HepG2 (cell line): ENCODE data around the gene TRIM66. TPM values are rescaled to one million over a fixed set of nuclear protein-coding genes. Genes with fewer than 3 reads are reported as not detected.

Experiments
- ATAC-seq: fragments of 200-7000 bp; cut with Tn5 transposase; 3 replicates; pipeline ENCODE4 v1.9.1; 2020; ENCODE audit warnings: mild to moderate bottlenecking, moderate library complexity
- BruUV-seq: library from RNA; stranded (reverse); fragments of 400-500 nt; replicated peaks from 2 replicates; lab custom pipeline; 2021; lab: Mats Ljungman, UMichigan
- CTCF ChIA-PET: fragments of 300-600 bp; formaldehyde crosslinking; extraction: SDS; loops from one replicate; lab custom pipeline; 2021; ENCODE audit warnings: low total read pairs, inconsistent platforms, low intra/inter-chr PET ratio; lab: Yijun Ruan, JAX
- POLR2A ChIA-PET: fragments of 350-600 bp; sonication (Branson Sonifier 250); formaldehyde crosslinking; loops from one replicate; lab custom pipeline; 2020; ENCODE audit warnings: antibody characterized with exemption, inconsistent platforms; lab: Yijun Ruan, JAX
- DNase-seq: peaks from one replicate; pipeline ENCODE4 v3.0.0-alpha.2; 2015; ENCODE audit warnings: low spot score
- FAIRE-seq: peaks from 3 replicates; lab custom pipeline; 2011; peaks lifted over from hg19 to GRCh38; lab: Jason Lieb, UNC
- H2AFZ ChIP-seq: one replicate; pipeline ENCODE4 v1.6.1; 2011; ENCODE audit warnings: low read length, inconsistent platforms
- H3K27ac ChIP-seq: fragments of 300-600 bp; 3 replicates; pipeline ENCODE4 v1.8.0; 2011; ENCODE audit warnings: mixed run types, mild to moderate bottlenecking, mixed read lengths, low read length, inconsistent platforms; ENCODE audit not compliant: insufficient read depth; ENCODE audit errors: extremely low read length
- H3K27me3 ChIP-seq, 2 experiments: fragments of 200-600 bp in 1 of 2; 2 replicates in 1 of 2; 3 replicates in 1 of 2; pipeline versions ENCODE4 v1.6.0 to v1.8.0; 2011; ENCODE audit warnings: low read length in 2 of 2, mild to moderate bottlenecking in 2 of 2, moderate library complexity in 2 of 2, inconsistent platforms in 1 of 2; ENCODE audit not compliant: insufficient read depth in 2 of 2, control insufficient read depth in 1 of 2
- H3K36me3 ChIP-seq, 2 experiments: fragments of 200-600 bp in 1 of 2; replicated peaks in 1 of 2; 2 replicates in 1 of 2; 3 replicates in 1 of 2; pipeline versions ENCODE4 v1.5.1 to v1.8.0; 2011; ENCODE audit warnings: low read length in 2 of 2, inconsistent platforms in 1 of 2; ENCODE audit not compliant: insufficient read depth in 2 of 2, control insufficient read depth in 1 of 2
- H3K4me1 ChIP-seq: 2 replicates; pipeline ENCODE4 v1.5.1; 2012; ENCODE audit warnings: low read length, inconsistent platforms; ENCODE audit not compliant: insufficient read depth
- H3K4me2 ChIP-seq: 2 replicates; pipeline ENCODE4 v1.6.0; 2011; ENCODE audit warnings: low read depth, low read length, inconsistent platforms
- H3K4me3 ChIP-seq, 3 experiments: fragments of 200-600 bp in 1 of 3; sonication (generic), shearing (Covaris generic) in 1 of 3; replicated peaks in 1 of 3; 2 replicates each; pipeline ENCODE4 v1.5.1; 2011 to 2016; ENCODE audit warnings: low read length in 3 of 3, inconsistent platforms in 2 of 3, low read depth in 2 of 3, mild to moderate bottlenecking in 2 of 3, control low read depth in 1 of 3, mixed read lengths in 1 of 3; ENCODE audit not compliant: insufficient read depth in 1 of 3
- H3K79me2 ChIP-seq: one replicate; pipeline ENCODE4 v1.6.1; 2011; ENCODE audit warnings: low read length, inconsistent platforms; ENCODE audit not compliant: insufficient read depth
- H3K9ac ChIP-seq: 2 replicates; pipeline ENCODE4 v1.6.0; 2011; ENCODE audit warnings: mild to moderate bottlenecking, low read depth, low read length, inconsistent platforms; ENCODE audit not compliant: insufficient read depth
- H3K9me3 ChIP-seq: 2 replicates; pipeline ENCODE4 v1.5.1; 2012; ENCODE audit warnings: mild to moderate bottlenecking, low read length
- H4K20me1 ChIP-seq: 2 replicates; pipeline ENCODE4 v1.6.0; 2011; ENCODE audit warnings: inconsistent platforms, mild to moderate bottlenecking, low read length, moderate library complexity; ENCODE audit not compliant: insufficient read depth
- FOXO1 ChIP-seq: sonication (generic); formaldehyde crosslinking; IDR thresholded peaks from 2 replicates; pipeline ENCODE4 v1.4.0; 2020; ENCODE audit warnings: missing genetic modification reagents
- JUN ChIP-seq: sonication (generic); formaldehyde crosslinking; IDR thresholded peaks from 2 replicates; pipeline ENCODE4 v1.4.0; 2020; ENCODE audit warnings: mild to moderate bottlenecking, missing genetic modification reagents
- NFAT5 ChIP-seq: sonication (generic); formaldehyde crosslinking; IDR thresholded peaks from 2 replicates; pipeline ENCODE4 v1.4.0; 2020; ENCODE audit warnings: missing genetic modification reagents
- PHF5A ChIP-seq: IDR thresholded peaks from one replicate; pipeline ENCODE4 v1.6.1; 2018; ENCODE audit warnings: low read depth, missing genetic modification reagents; ENCODE audit not compliant: unreplicated experiment
- RARG ChIP-seq: sonication (generic); formaldehyde crosslinking; IDR thresholded peaks from 2 replicates; pipeline ENCODE4 v1.4.0; 2020; ENCODE audit warnings: low read depth, mild to moderate bottlenecking, missing genetic modification reagents
- SPEN ChIP-seq: sonication (generic); formaldehyde crosslinking; IDR thresholded peaks from 2 replicates; pipeline ENCODE4 v1.5.1; 2020; ENCODE audit warnings: low read depth, mild to moderate bottlenecking, missing genetic modification reagents
- YY1 ChIP-seq: IDR thresholded peaks from 2 replicates; pipeline ENCODE4 v1.6.1; 2011; ENCODE audit warnings: low read length, low read depth, moderate library complexity, mild to moderate bottlenecking; ENCODE audit not compliant: insufficient read depth, insufficient replicate concordance
- ZMYM2 ChIP-seq: sonication (generic); formaldehyde crosslinking; IDR thresholded peaks from 2 replicates; pipeline ENCODE4 v1.8.0; 2022; ENCODE audit warnings: mild to moderate bottlenecking, missing genetic modification reagents
- ZNF282 ChIP-seq: fragments of 450-650 bp; IDR thresholded peaks from 2 replicates; pipeline ENCODE4 v1.6.1; 2018; ENCODE audit not compliant: partially characterized antibody
- ZNF460 ChIP-seq: sonication (generic); formaldehyde crosslinking; IDR thresholded peaks from 2 replicates; pipeline ENCODE4 v1.5.1; 2020; ENCODE audit warnings: missing genetic modification reagents, mild to moderate bottlenecking, borderline replicate concordance
- ZNF550 ChIP-seq: sonication (generic); formaldehyde crosslinking; IDR thresholded peaks from 2 replicates; pipeline ENCODE4 v1.4.0; 2020; ENCODE audit warnings: mild to moderate bottlenecking, missing genetic modification reagents, borderline replicate concordance
- ZNF569 ChIP-seq: sonication (generic); formaldehyde crosslinking; IDR thresholded peaks from 2 replicates; pipeline ENCODE4 v1.5.0; 2020; ENCODE audit warnings: mild to moderate bottlenecking, missing genetic modification reagents, moderate library complexity, borderline replicate concordance
- ZNF597 ChIP-seq: sonication (generic); formaldehyde crosslinking; IDR thresholded peaks from 2 replicates; pipeline ENCODE4 v1.5.0; 2020; ENCODE audit warnings: missing genetic modification reagents
- ZNF674 ChIP-seq: sonication (generic); formaldehyde crosslinking; IDR thresholded peaks from 2 replicates; pipeline ENCODE4 v1.5.0; 2020; ENCODE audit warnings: low read depth, mild to moderate bottlenecking, missing genetic modification reagents
- WGBS: methylation state at CpG from one replicate; pipeline ENCODE4 v1.1.6; 2017; ENCODE audit warnings: low lambda C conversion rate; 5-methylcytosine and 5-hydroxymethylcytosine counted together
- in situ Hi-C: cut with HindIII; loops from 2 replicates; pipeline ENCODE4 v1.10.0; 2017; ENCODE audit warnings: low pct_unique_long_range_greater_than_20kb; ENCODE audit not compliant: extremely low pct_ligation_motif_present
- intact Hi-C: fragments of 100-400 bp; cut with micrococcal nuclease; formaldehyde crosslinking; loops from one replicate; pipeline ENCODE4 v1.10.0; 2022; ENCODE audit not compliant: unreplicated experiment
- polyA plus RNA-seq, 8 experiments: library from polyadenylated mRNA; depleted of rRNA in 3 of 8; stranded (reverse) in 7 of 8; unstranded in 1 of 8; fragments of >200 nt; fragmentation: Illumina TruSeq in 4 of 8; extraction: Trizol in 4 of 8; gene quantifications; 2 replicates each; pipeline versions ENCODE4 v1.2.1 to v1.2.3, GENCODE V29; 2011 to 2016; ENCODE audit warnings: low read depth in 4 of 8, missing spikeins in 1 of 8, mixed read lengths in 1 of 8; ENCODE audit not compliant: insufficient read depth in 1 of 8
- total RNA-seq, 5 experiments: library from RNA; depleted of rRNA; stranded (reverse); fragments of >200 nt; fragmentation: Illumina TruSeq; extraction: Trizol; gene quantifications; 2 replicates each; pipeline ENCODE4 v1.2.3, GENCODE V29; 2016; ENCODE audit warnings: low read depth in 1 of 5

TRIM66 gene
- total and polyA plus RNA-seq, 2 of the 13 experiments (the other 11 are each of a cell fraction or from before 2014, with no cell fraction given): 4.9 to 6.1 TPM

- TF ChIP-seq NFAT5 (no peak), ZNF460 (CRISPR knock-in tag) (no peak), ZNF550 (no peak), ZNF597 (CRISPR knock-in tag) (no peak)
These were observed 27.3 kb upstream of the TRIM66 start (continued) for GRCh38 chr11:8709777-8710176.

DNA sequence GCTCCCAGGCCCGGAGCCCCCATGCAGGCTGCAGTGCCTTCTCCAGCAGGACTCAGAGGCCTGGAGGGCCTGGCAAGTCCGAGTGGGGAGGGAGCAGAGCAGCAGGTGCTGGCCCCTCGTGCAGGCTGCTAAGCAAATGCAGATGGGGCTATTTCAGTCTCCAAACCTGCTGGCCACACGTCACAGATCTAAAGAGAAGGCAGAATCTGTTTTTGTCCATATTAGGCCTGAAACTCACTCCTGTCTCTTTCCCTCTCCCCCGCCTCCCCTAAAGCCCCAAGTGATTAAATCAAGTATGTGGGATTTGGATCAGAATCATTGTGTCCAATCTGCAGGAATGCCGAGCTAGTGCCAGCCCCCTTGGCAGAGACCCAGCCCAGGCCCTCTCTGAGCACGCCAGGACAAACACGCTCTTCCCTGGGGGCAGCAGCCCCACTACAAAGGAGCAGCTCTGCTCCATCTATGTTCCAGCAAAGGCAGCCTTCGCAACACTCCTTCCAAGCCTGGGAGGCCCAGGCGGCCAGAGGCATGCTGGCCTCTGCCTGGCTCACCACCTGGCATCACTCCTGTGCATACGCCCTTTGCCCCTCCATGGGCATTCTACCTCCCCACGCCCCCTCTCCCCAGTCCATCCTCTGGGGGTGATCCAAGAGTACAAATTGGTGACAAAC lies 26.7 kb upstream of the TRIM66 start:
- ChIA-PET CTCF (no interaction called here), POLR2A (interaction anchor here (0.9 kb wide), 1 partner anchor 9 kb away, joined by 3 read pairs; no protein-coding TSS in a partner anchor)
- no peak overlapping the region for H3K27ac ChIP-seq
- TF ChIP-seq SPEN (no peak), ZNF282 (no peak), ZNF569 (CRISPR knock-in tag) (no peak), ZNF674 (no peak), PHF5A (CRISPR knock-in tag) (no peak), RARG (CRISPR knock-in tag) (no peak), ZMYM2 (CRISPR knock-in tag) (no peak), YY1 (no peak), JUN (CRISPR knock-in tag) (no peak), FOXO1 (CRISPR knock-in tag) (no peak)

More for the DNA sequence above, 26.7 kb upstream of the TRIM66 start:
- H2AFZ ChIP-seq: no peak overlapping the region
- H3K4me3 ChIP-seq: no peak overlapping the region
- no peaks in the 10 kb centered on the region for H3K9me3 ChIP-seq
- in situ Hi-C loops (no loop called here), intact Hi-C loops (no loop called here)
- no peaks in the 10 kb centered on the region for H3K27me3 ChIP-seq
- BruUV-seq: no TSS peak
- no peak for DNase-seq
- no peaks in the 10 kb centered on the region for H4K20me1 ChIP-seq
- peaks cover 15% of the 10 kb centered on the region for H3K4me1 ChIP-seq
- FAIRE-seq: no peak
- peaks cover 6 to 25% of the 10 kb centered on the region in 2 experiments; a peak in 3 of 5 replicates for H3K36me3 ChIP-seq
- no peak for ATAC-seq
- WGBS: 96% methylated on average over 10 of the region's 12 CpGs
- H3K9ac ChIP-seq: no peak overlapping the region
- H3K4me2 ChIP-seq: no peak overlapping the region
- no peaks in the 10 kb centered on the region for H3K79me2 ChIP-seq
